IPS-NIHi7 (cell line): Measurements from ENCODE around the gene PRAC2.
"Not testable (repeated sequence)": the region's sequence is repeated elsewhere in the genome, so short reads cannot be mapped to it uniquely, and the experiment has no call there.

Source experiments
- DNase-seq: peaks from one replicate; pipeline ENCODE4 v3.0.0; 2012; ENCODE audit warnings: mixed read lengths; ENCODE audit errors: extremely low spot score

The PRAC2 gene

GRCh38 chr17:48722915-48723422 lies at the start of gene PRAC2:
Gene PRAC2 (plus strand): TSS chr17:48723185. CDS start chr17:48724411, 1,226 bp downstream.
- DNase-seq: no peak

GRCh38 chr17:48676963-48677558 lies 45.9 kb upstream of the PRAC2 start:
- no peak for DNase-seq

- peak; percentile 94 for DNase-seq
Observed at GRCh38 chr17:48678141-48678971, 44.6 kb upstream of the PRAC2 start.

- no peak for DNase-seq
Observed at GRCh38 chr17:48679385-48680096, 43.4 kb upstream of the PRAC2 start.

- no peak for DNase-seq
Observed at GRCh38 chr17:48681609-48682008, 41.4 kb upstream of the PRAC2 start.

- no peak for DNase-seq
Observed at GRCh38 chr17:48690655-48691054, 32.3 kb upstream of the PRAC2 start.

GRCh38 chr17:48692049-48692448 lies 30.9 kb upstream of the PRAC2 start:
- DNase-seq: no peak

- DNase-seq: no peak
Observed at GRCh38 chr17:48693178-48693577, 29.8 kb upstream of the PRAC2 start.

GRCh38 chr17:48701864-48702532 lies 21.0 kb upstream of the PRAC2 start:
- no peak for DNase-seq

GRCh38 chr17:48704361-48705248 lies 18.4 kb upstream of the PRAC2 start:
- no peak for DNase-seq

- DNase-seq: no peak
Observed at GRCh38 chr17:48711128-48711527, 11.9 kb upstream of the PRAC2 start.

- no peak for DNase-seq
Observed at GRCh38 chr17:48715496-48716399, 7.2 kb upstream of the PRAC2 start.

GRCh38 chr17:48716549-48716948 lies 6.4 kb upstream of the PRAC2 start:
- not testable (repeated sequence) for DNase-seq

GRCh38 chr17:48717367-48718226 lies 5.4 kb upstream of the PRAC2 start:
- no peak for DNase-seq

GRCh38 chr17:48718227-48718760 lies 4.7 kb upstream of the PRAC2 start:
- DNase-seq: no peak

GRCh38 chr17:48718761-48719641 lies 4.0 kb upstream of the PRAC2 start:
- peak; percentile 56 for DNase-seq

GRCh38 chr17:48719642-48720265 lies 3.2 kb upstream of the PRAC2 start:
- peak; percentile 84 for DNase-seq
